Measurements from ENCODE around the gene PSTPIP1.

- TF ChIP-seq POLR2AphosphoS5 (IDR thresholded peaks at IDR 0.05; ENCODE audit: low read depth, low read length) (no peak), ZBTB7A (CRISPR knock-in tag; IDR thresholded peaks at IDR 0.05) (no peak)
These were observed 48.3 kb downstream of the PSTPIP1 start for GRCh38 chr15:77042955-77043920.

Measured in HepG2 (cell line).